Fibroblast of villous mesenchyme (primary cell): Measurements from ENCODE around the gene JUN. TPM values are rescaled to one million over a fixed set of nuclear protein-coding genes. Genes with fewer than 3 reads are reported as not detected.

Experiments used
- DNase-seq: peaks from one replicate; pipeline ENCODE4 v3.0.0-alpha.2; 2010; ENCODE audit warnings: low read depth
- H3K4me3 ChIP-seq: 2 replicates; pipeline ENCODE4 v1.5.1; 2011; ENCODE audit warnings: low read depth, mild to moderate bottlenecking, low read length
- CTCF ChIP-seq: IDR thresholded peaks from 2 replicates; pipeline ENCODE4 v1.5.1; 2012; ENCODE audit warnings: low read depth, mild to moderate bottlenecking, low read length; ENCODE audit not compliant: insufficient read depth
- total RNA-seq: library from RNA; depleted of rRNA; stranded (reverse); fragments of >200 nt; gene quantifications from 2 replicates; pipeline ENCODE4 v1.2.3, GENCODE V29; 2012

JUN gene
- total RNA-seq, 1 donor: 84.6 TPM

- TF ChIP-seq CTCF: no peak
- H3K4me3 ChIP-seq: no peak overlapping the region
- DNase-seq: no peak
These were observed 18.8 kb downstream of the JUN start for GRCh38 chr1:58765006-58765405.

- no peak for TF ChIP-seq CTCF
- peak; percentile 68 for DNase-seq
- no peak overlapping the region for H3K4me3 ChIP-seq
These were observed 19.4 kb downstream of the JUN start for GRCh38 chr1:58764294-58764978.

- DNase-seq: peak; percentile 59
- no peak for TF ChIP-seq CTCF
- H3K4me3 ChIP-seq: no peak overlapping the region
These were observed 20.6 kb downstream of the JUN start for GRCh38 chr1:58763214-58763613.

- no peak for TF ChIP-seq CTCF
- H3K4me3 ChIP-seq: no peak overlapping the region
- no peak for DNase-seq
These were observed 21.0 kb downstream of the JUN start for GRCh38 chr1:58762806-58763205.

GRCh38 chr1:58755468-58755872, 28.4 kb downstream of the JUN start:
- H3K4me3 ChIP-seq: no peak overlapping the region
- TF ChIP-seq CTCF: no peak
- DNase-seq: peak; percentile 97

GRCh38 chr1:58754683-58755467, 29.0 kb downstream of the JUN start:
- DNase-seq: no peak
- no peak overlapping the region for H3K4me3 ChIP-seq
- no peak for TF ChIP-seq CTCF
